ENCODE results near the gene DAZAP2. TPM values are rescaled to one million over a fixed set of nuclear protein-coding genes. Genes with fewer than 3 reads are reported as not detected.
"Not testable (repeated sequence)": the region's sequence is repeated elsewhere in the genome, so short reads cannot be mapped to it uniquely, and the experiment has no call there.

The DAZAP2 gene
- total RNA-seq, 1 donor from 2014 or later, result 212 TPM

GRCh38 chr12:51225771-51226170 is 12.9 kb upstream of the DAZAP2 start:
- DNase-seq (ENCODE audit: low spot score in 2 of 2), result no peak
- intact Hi-C loops (cut with DNase I), result no loop called here
- Histone ChIP-seq H3K27ac (no peak overlapping the region), H3K27me3 (no peaks in the 10 kb centered on the region), H3K36me3 (peaks cover 0 to 4% of the 10 kb centered on the region in 2 donors), H3K4me3 (no peak overlapping the region), H3K9me3 (no peaks in the 10 kb centered on the region), H3K4me1 (no peaks in the 10 kb centered on the region)
- no peak for TF ChIP-seq CTCF (IDR thresholded peaks at IDR 0.05)

DNA sequence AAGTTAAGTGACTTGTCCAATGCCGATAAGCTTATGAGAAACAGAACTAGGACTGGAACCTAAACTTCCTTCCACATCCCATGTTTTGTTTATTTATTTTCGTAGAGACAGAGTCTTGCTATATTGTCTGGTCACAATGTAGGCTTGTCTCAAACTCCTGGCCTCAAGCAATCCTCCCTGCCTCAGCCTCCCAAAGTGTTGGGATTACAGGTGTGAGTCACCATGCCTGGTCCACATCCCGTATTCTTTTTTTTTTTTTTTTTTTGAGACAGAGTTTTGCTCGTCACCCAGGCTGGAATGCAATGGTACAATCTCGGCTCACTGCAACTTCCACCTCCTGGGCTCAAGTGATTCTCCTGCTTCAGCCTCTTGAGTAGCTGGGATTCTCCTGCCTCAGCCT is 11.5 kb upstream of the DAZAP2 start:
- H3K4me1 ChIP-seq; H3K4me3 ChIP-seq; H3K27me3 ChIP-seq; DNase-seq (ENCODE audit: low spot score in 2 of 2); H3K27ac ChIP-seq; H3K36me3 ChIP-seq; intact Hi-C loops (cut with DNase I); H3K9me3 ChIP-seq: not testable (repeated sequence)

DNA sequence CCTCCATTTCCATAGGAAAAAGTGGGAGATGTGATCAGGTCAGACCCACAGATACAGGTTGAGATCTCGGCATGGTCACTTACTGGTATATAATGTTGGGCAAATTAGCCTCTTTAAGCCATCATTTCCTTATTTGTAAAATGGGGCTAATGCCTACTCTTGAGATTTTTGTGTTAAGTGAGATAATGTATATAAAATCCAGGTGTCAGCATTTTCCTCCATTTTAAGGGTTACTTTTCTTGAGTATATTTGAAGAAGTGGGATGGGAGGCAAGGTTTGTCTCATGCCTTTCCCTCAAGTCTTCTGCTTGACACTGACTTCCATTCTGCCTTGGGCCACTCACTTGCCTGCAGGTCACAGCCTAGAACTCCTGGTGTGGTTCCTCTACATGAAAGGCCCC is 10.7 kb upstream of the DAZAP2 start:
- Histone ChIP-seq H3K9me3 (no peaks in the 10 kb centered on the region), H3K27ac (no peak overlapping the region), H3K4me1 (no peaks in the 10 kb centered on the region), H3K27me3 (no peaks in the 10 kb centered on the region), H3K4me3 (no peak overlapping the region), H3K36me3 (peaks cover 0 to 4% of the 10 kb centered on the region in 2 donors)
- intact Hi-C loops (cut with DNase I), result no loop called here
- no peak for TF ChIP-seq CTCF (IDR thresholded peaks at IDR 0.05)
- no peak for DNase-seq (ENCODE audit: low spot score in 2 of 2)

- no peak for TF ChIP-seq CTCF (IDR thresholded peaks at IDR 0.05)
- H3K4me3 ChIP-seq, result no peak overlapping the region
- DNase-seq (ENCODE audit: low spot score in 2 of 2), result no peak
- no peaks in the 10 kb centered on the region for H3K27me3 ChIP-seq
- no peaks in the 10 kb centered on the region for H3K4me1 ChIP-seq
- H3K9me3 ChIP-seq, result no peaks in the 10 kb centered on the region
- H3K36me3 ChIP-seq, result peaks cover 0 to under 1% of the 10 kb centered on the region in 2 donors
- no peak overlapping the region for H3K27ac ChIP-seq
- intact Hi-C loops (cut with DNase I), result no loop called here
These were observed 9.4 kb upstream of the DAZAP2 start for GRCh38 chr12:51229116-51229809.

DNA sequence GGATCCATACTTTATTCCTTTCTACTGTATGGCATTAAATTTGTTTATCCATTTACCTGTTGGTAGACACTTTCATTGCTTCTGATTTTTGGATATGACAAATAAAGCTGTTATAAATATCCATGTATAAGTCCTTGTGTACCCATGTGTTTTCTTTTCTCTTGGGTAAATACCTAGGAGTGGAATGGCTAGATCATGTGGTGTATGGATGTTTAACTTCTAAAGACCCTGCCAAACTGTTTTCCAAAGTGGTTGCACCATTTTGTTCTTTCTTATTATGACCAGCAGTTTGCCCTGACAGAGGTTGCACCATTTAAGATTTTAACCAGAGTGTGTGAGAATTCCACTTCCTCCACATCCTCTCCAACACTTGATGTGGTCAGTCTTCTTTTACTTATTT is 6.0 kb upstream of the DAZAP2 start:
- DNase-seq (ENCODE audit: low spot score in 2 of 2), result no peak
- intact Hi-C loops (cut with DNase I), result no loop called here
- no peaks in the 10 kb centered on the region for H3K36me3 ChIP-seq
- H3K27ac ChIP-seq, result no peak overlapping the region
- no peak for TF ChIP-seq CTCF (IDR thresholded peaks at IDR 0.05)
- H3K4me3 ChIP-seq, result no peak overlapping the region
- no peaks in the 10 kb centered on the region for H3K27me3 ChIP-seq
- H3K9me3 ChIP-seq, result no peaks in the 10 kb centered on the region
- H3K4me1 ChIP-seq, result no peaks in the 10 kb centered on the region

DNA sequence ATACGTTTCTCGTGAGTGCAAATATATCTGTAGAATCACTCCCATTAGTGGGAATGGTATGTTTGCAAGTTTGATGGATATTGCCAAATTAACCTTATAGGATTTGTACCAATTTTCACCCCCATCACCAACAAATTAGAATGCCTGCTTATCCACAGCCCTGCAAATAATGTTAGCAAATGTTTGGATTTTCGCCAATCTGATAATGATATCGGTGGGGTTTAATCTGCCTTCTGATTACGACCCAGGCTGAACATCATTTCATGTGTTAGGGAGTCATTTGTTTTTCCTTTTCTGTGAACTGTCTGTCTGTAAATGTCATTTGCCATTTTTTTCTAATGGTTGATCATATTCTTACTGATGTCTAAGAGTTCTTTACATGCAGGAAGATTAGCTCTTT is 4.1 kb upstream of the DAZAP2 start:
- H3K4me1 ChIP-seq, result peaks cover 0 to 3% of the 10 kb centered on the region in 2 donors

More for the DNA sequence above, 4.1 kb upstream of the DAZAP2 start:
- intact Hi-C loops (cut with DNase I), result no loop called here
- no peak for TF ChIP-seq CTCF (IDR thresholded peaks at IDR 0.05)
- Histone ChIP-seq H3K36me3 (no peaks in the 10 kb centered on the region), H3K4me3 (no peak overlapping the region), H3K9me3 (no peaks in the 10 kb centered on the region), H3K27ac (no peak overlapping the region), H3K27me3 (no peaks in the 10 kb centered on the region)
- no peak for DNase-seq (ENCODE audit: low spot score in 2 of 2)

Measured in ascending aorta (tissue), 2 donors.